Measurements from ENCODE around the gene C1orf74.

C1orf74 gene

GRCh38 chr1:209772126-209772525, 12.2 kb downstream of the C1orf74 start:
- DNase-seq (ENCODE audit: low read depth in 1 of 2, low spot score in 1 of 2): no peak

GRCh38 chr1:209770636-209771415, 13.5 kb downstream of the C1orf74 start:
- DNase-seq (ENCODE audit: low read depth in 1 of 2, low spot score in 1 of 2): no peak

GRCh38 chr1:209769971-209770370, 14.4 kb downstream of the C1orf74 start:
- DNase-seq (ENCODE audit: low read depth in 1 of 2, low spot score in 1 of 2): no peak

DNA sequence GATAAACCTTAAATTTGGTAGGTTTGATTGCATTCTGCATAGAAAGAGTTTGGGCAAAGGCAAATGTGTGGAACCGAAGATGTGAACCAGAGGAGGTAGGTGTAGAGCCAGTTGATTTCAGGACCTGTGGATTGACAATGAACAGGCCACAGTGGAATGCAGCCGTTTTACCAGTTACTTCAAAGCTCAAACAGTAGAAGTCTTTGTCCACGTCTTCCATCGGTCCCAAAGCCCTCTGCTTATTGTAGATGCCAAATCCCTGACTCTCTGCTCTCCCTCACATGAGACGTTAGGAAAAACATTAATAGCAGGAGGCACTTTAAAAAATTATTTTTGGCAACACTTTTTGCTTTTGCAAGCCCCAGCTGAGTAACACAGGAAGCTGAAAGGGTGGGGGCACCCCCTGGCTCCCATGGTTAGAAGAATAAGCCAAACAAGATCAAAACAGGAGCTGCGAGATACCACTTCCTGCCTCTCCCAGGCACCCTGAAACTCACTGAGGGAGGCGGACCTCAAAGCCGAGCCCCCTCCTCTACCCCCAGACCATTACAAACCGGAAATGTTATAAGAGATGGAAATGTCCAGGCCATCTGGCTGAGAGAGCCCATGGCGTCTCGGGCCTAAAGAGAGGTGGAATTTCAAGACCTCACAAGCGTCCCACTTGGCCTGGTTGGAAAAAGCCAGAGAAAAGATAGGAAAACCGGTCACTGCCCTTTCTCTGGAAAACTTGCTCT, 15.0 kb downstream of the C1orf74 start:
- peak in 1 of 2 donors; percentile 71 for DNase-seq (ENCODE audit: low read depth in 1 of 2, low spot score in 1 of 2)

DNA sequence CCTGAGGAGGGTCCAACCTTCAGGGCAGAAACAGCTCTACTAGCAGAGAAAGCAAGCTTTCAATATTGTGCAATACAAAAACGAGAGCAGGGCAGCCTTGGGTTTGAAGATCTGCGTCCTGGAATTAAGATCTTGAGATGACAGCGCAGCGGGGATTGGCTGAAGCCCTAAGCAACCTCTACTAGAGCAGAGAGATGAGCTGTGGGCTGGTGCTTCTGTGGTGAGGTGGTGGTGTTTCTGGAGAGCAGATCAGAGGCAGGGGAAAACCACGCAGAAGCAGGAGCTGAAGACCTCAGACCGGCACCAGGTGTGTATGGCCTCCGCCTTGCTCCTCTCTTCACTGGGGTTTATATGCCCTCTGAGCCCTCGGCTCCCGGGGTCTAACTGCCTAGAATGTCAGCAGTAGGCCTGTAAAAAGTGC, 16.0 kb downstream of the C1orf74 start:
- peak; percentile 46 to 81 for DNase-seq (ENCODE audit: low read depth in 1 of 2, low spot score in 1 of 2)

- DNase-seq (ENCODE audit: low read depth in 1 of 2, low spot score in 1 of 2): no peak
Observed at GRCh38 chr1:209767706-209768105, 16.7 kb downstream of the C1orf74 start.

GRCh38 chr1:209767096-209767495, 17.3 kb downstream of the C1orf74 start:
- no peak for DNase-seq (ENCODE audit: low read depth in 1 of 2, low spot score in 1 of 2)

GRCh38 chr1:209766051-209766450, 18.3 kb downstream of the C1orf74 start:
- DNase-seq (ENCODE audit: low read depth in 1 of 2, low spot score in 1 of 2): no peak

GRCh38 chr1:209761011-209761635, 23.2 kb downstream of the C1orf74 start:
- DNase-seq (ENCODE audit: low read depth in 1 of 2, low spot score in 1 of 2): no peak

DNA sequence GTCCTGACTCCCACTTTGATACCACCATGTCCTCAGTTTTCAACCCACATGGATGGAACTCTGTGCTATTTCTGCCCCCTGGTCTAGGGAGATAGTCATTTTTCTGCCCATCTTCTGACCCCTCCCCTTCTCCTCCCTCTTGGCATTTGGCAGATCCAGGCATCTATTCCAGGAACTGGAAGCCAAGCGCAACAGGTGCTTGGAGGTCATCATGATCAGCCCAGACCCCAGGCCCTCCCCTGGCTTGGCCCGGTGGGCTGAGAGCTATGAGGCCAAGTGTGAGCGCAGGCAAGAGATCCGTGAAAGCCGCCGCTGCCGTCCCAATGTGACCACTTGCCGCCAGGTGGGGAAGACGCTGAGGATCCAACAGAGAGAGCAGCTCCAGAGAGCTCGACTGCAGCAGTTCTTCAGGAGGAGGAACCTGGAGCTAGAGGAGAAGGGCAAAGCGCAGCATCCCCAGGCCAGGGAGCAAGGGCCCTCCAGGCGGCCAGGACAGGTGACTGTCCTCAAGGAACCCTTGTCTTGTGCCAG, 24.5 kb downstream of the C1orf74 start:
- DNase-seq (ENCODE audit: low read depth in 1 of 2, low spot score in 1 of 2): no peak

DNA sequence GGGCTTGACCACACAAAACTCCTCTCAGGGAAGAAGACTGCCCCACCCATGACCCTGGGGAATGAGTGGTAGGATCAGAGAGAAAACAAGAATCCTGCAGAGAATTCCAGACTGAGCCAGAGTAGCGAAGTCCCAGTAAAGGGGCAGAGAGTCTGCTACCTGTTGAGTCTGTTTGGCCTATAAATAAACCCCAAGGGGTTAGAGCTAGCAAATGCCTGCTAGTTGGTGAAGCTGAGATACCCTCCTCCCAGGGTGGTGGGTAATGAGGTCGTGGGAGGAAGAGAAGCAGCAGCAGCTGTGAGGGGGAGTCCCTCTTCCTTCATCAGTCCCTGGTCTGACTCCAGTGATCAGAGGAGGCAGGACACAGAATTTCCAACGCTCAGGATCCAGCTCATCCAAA, 26.0 kb downstream of the C1orf74 start:
- DNase-seq (ENCODE audit: low read depth in 1 of 2, low spot score in 1 of 2): no peak

GRCh38 chr1:209756615-209757445, 27.5 kb downstream of the C1orf74 start:
- peak in 1 of 2 donors; percentile 25 for DNase-seq (ENCODE audit: low read depth in 1 of 2, low spot score in 1 of 2)

- peak; percentile 29 to 79 for DNase-seq (ENCODE audit: low read depth in 1 of 2, low spot score in 1 of 2)
Observed at GRCh38 chr1:209755926-209756614, 28.3 kb downstream of the C1orf74 start, which contains the start of gene TRAF3IP3. TSS of gene TRAF3IP3 (plus strand) at chr1:209756053. CDS start at chr1:209760040, 3,987 bp downstream.

DNA sequence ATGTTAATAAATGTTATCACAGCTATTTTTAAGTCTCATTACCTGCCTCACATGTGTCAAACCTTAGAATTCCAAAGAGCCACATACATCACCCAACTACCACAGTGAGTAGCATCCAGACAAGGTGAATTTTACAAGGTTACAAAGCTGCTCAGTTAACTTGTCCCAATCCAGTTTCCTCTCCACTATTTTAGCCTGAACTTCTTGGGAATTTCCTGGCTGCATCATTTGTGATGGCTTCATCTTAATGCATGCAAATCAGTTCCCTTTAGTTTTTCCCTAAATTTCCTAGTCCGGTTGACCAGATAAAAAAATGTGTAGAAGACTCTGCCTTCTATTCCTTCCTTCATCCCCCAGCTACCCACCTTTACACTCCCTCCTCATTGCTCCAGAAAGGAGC, 29.1 kb downstream of the C1orf74 start:
- DNase-seq (ENCODE audit: low read depth in 1 of 2, low spot score in 1 of 2): no peak

DNA sequence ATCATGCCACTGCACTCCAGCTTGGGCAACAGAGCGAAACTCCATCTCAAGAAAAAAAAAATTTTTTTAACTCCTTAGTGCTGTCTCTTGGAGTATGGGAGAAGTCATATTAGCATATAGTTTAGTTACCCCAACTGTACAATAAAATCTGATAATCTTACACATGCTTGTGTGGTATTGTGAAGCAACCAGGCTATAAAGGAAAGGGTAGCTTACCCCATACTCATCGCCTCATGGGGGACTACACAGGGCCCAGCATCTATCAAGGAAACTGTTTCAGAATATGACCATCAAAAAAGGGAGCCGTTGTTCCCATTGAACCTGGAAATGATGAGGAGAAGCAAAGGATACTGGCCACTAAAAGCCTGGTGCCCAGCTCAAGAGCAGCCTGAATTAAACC, 31.5 kb downstream of the C1orf74 start:
- DNase-seq (ENCODE audit: low read depth in 1 of 2, low spot score in 1 of 2): no peak

GRCh38 chr1:209751627-209752231, 32.6 kb downstream of the C1orf74 start:
- DNase-seq (ENCODE audit: low read depth in 1 of 2, low spot score in 1 of 2): peak in 1 of 2 donors; percentile 30

- DNase-seq (ENCODE audit: low read depth in 1 of 2, low spot score in 1 of 2): no peak
Observed at GRCh38 chr1:209749670-209750323, 34.6 kb downstream of the C1orf74 start.

DNA sequence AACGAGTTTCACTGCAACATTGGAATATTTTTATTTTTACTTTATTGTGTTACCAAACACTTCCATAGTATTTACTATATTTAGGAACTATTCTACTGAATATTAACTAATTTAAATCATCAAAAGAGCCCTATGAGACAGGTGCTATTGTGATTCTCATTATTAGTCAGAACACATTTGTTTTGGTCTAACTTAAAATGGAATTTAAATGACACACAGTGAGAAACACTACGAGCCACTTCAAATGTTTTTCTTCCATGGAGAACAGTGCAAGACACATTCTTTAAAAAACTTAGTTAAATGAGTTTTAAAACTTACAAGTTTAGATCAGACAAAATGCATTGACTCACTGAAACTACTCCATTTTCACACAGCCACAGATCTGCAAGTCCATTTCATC, 35.2 kb downstream of the C1orf74 start:
- DNase-seq (ENCODE audit: low read depth in 1 of 2, low spot score in 1 of 2): no peak

GRCh38 chr1:209748620-209749019, 35.7 kb downstream of the C1orf74 start:
- DNase-seq (ENCODE audit: low read depth in 1 of 2, low spot score in 1 of 2): no peak
